Mesendoderm (in vitro differentiated cells): Measurements from ENCODE around the gene ARSB.
A peak's percentile ranks its signal among the peaks of the same experiment; 100 is the strongest.

Source experiments
- DNase-seq: peaks from one replicate; pipeline ENCODE4 v3.0.0; 2013
- H2AK5ac ChIP-seq: 2 replicates; pipeline ENCODE4 v1.6.1; 2013; ENCODE audit warnings: low read length, inconsistent platforms
- H2BK120ac ChIP-seq: 2 replicates; pipeline ENCODE4 v1.6.1; 2013; ENCODE audit warnings: low read depth, mild to moderate bottlenecking, low read length, moderate library complexity, mixed read lengths
- H2BK15ac ChIP-seq: replicated peaks from 2 replicates; pipeline ENCODE4 v1.6.1; 2013; ENCODE audit warnings: low read depth, mild to moderate bottlenecking, moderate library complexity
- H2BK5ac ChIP-seq: 2 replicates; pipeline ENCODE4 v1.6.1; 2013; ENCODE audit warnings: low read length, inconsistent platforms
- H3K18ac ChIP-seq: 2 replicates; pipeline ENCODE4 v1.6.1; 2013; ENCODE audit warnings: mild to moderate bottlenecking, low read length, mixed read lengths
- H3K23ac ChIP-seq: one replicate; pipeline ENCODE4 v1.6.1; 2013; ENCODE audit warnings: low read length
- H3K27ac ChIP-seq: 2 replicates; pipeline ENCODE4 v1.5.1; 2013; ENCODE audit warnings: low read depth, mild to moderate bottlenecking, inconsistent platforms, low read length, moderate library complexity
- H3K27me3 ChIP-seq: 2 replicates; pipeline ENCODE4 v1.6.1; 2013; ENCODE audit warnings: low read length, control low read depth, mild to moderate bottlenecking, inconsistent platforms; ENCODE audit not compliant: insufficient read depth, poor library complexity
- H3K36me3 ChIP-seq: 2 replicates; pipeline ENCODE4 v1.6.1; 2013; ENCODE audit warnings: low read length, inconsistent platforms; ENCODE audit not compliant: control insufficient read depth, insufficient read depth
- H3K4ac ChIP-seq: one replicate; pipeline ENCODE4 v1.6.1; 2013; ENCODE audit warnings: low read depth, mild to moderate bottlenecking, low read length, moderate library complexity
- H3K4me1 ChIP-seq: 2 replicates; pipeline ENCODE4 v1.6.1; 2013; ENCODE audit warnings: low read depth, low read length, inconsistent platforms; ENCODE audit not compliant: control insufficient read depth
- H3K4me2 ChIP-seq: 2 replicates; pipeline ENCODE4 v1.6.1; 2013; ENCODE audit warnings: low read length
- H3K4me3 ChIP-seq: 2 replicates; pipeline ENCODE4 v1.5.1; 2013; ENCODE audit warnings: mild to moderate bottlenecking, low read length
- H3K56ac ChIP-seq: one replicate; pipeline ENCODE4 v1.6.1; 2013; ENCODE audit warnings: low read length
- H3K79me1 ChIP-seq: 2 replicates; pipeline ENCODE4 v1.6.1; 2013; ENCODE audit warnings: low read length, inconsistent platforms
- H3K79me2 ChIP-seq: 2 replicates; pipeline ENCODE4 v1.6.1; 2013; ENCODE audit warnings: mild to moderate bottlenecking, low read length; ENCODE audit not compliant: control insufficient read depth, insufficient read depth
- H3K9ac ChIP-seq: 2 replicates; pipeline ENCODE4 v1.6.1; 2013; ENCODE audit warnings: low read length, inconsistent platforms
- H4K5ac ChIP-seq: one replicate; pipeline ENCODE4 v1.6.1; 2013; ENCODE audit warnings: low read length
- H4K8ac ChIP-seq: one replicate; pipeline ENCODE4 v1.6.1; 2013; ENCODE audit warnings: low read depth, mild to moderate bottlenecking, control low read depth, low read length, moderate library complexity
- WGBS: extraction: QIAGEN DNeasy Blood & Tissue Kit; methylation state at CpG from one replicate; pipeline ENCODE4 v1.1.7; 2013; ENCODE audit warnings: low lambda C conversion rate, missing lambda C conversion rate; ENCODE audit not compliant: insufficient coverage; ENCODE audit errors: extremely low coverage; 5-methylcytosine and 5-hydroxymethylcytosine counted together

ARSB gene

DNA sequence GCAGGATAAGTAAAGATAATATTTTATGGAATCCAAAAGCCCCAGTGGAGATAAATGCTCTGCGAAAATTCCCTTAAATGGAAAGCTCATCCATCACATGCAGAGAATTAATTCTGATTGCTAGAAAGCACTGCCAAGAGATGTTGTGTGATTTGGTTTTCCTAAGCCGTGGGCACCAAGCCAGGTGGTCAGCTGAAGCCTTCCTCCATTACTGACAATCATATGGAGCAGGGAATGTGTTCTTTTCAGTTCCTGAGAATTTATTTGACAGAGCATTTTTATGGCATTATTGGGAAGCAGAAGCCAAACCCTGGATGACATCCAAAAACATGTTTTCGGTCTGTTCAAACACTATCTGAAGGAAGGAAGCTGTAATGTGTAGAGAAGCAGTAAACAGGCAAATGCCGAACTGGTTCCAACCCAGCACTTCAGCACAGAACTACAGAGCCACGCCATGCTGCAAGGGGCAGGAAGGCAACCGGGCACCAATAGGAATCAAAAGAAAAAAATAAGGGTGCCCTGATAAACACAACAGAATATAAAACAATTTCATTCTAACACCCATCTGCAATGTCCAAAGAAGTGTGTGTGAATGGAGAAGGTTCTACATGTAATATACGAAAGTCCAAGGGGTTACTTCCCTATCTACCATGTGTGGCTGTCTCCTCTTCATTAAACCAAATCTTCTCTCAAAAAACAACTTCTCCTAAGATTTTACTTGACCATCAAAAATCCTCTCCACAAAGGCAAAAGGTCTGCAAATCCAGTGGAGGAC lies 12.3 kb downstream of the ARSB start:
- Histone ChIP-seq H3K18ac (no peak overlapping the region), H3K4me2 (no peak overlapping the region), H3K4ac (no peak overlapping the region), H3K36me3 (no peaks in the 10 kb centered on the region), H4K5ac (no peak overlapping the region), H2BK5ac (no peak overlapping the region), H3K79me1 (no peaks in the 10 kb centered on the region), H3K56ac (no peak overlapping the region), H3K4me1 (no peaks in the 10 kb centered on the region), H3K23ac (no peak overlapping the region), H4K8ac (no peak overlapping the region), H3K27me3 (no peaks in the 10 kb centered on the region), H2AK5ac (no peak overlapping the region), H2BK120ac (no peak overlapping the region), H2BK15ac (no peak overlapping the region), H3K4me3 (no peak overlapping the region), H3K27ac (no peak overlapping the region), H3K79me2 (no peaks in the 10 kb centered on the region), H3K9ac (no peak overlapping the region)
- no peak for DNase-seq
- WGBS, result no CpG with 5 or more reads among the region's 7 CpGs

DNA sequence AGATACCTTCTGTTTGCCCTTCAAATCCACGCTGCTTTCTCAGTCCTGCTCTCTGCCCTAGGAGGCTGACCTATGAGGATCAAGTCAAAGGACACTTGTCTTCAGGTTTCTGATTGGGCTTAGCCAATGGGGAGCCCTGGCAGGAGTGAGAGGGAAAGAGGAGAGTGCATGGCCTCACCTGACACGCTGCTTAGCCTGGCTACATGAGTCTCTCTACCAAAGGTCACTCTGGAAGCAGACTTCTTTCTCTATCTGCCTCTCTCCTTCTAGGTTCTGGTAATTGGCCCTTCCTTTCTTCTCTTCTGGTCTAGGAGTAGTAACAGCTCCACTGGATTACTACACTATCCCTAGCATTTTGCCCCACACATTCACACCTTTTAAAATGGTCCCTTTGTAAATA lies 13.1 kb downstream of the ARSB start:
- H3K4me2 ChIP-seq, result no peak overlapping the region
- no peak overlapping the region for H2BK15ac ChIP-seq
- H3K9ac ChIP-seq, result no peak overlapping the region
- no peak overlapping the region for H2BK120ac ChIP-seq
- no peak overlapping the region for H4K8ac ChIP-seq
- no peaks in the 10 kb centered on the region for H3K79me2 ChIP-seq
- H4K5ac ChIP-seq, result no peak overlapping the region
- no peak overlapping the region for H3K23ac ChIP-seq
- H3K4ac ChIP-seq, result no peak overlapping the region
- no peak for DNase-seq
- H3K4me1 ChIP-seq, result no peaks in the 10 kb centered on the region
- no peak overlapping the region for H3K4me3 ChIP-seq
- no peak overlapping the region for H2AK5ac ChIP-seq
- no peak overlapping the region for H3K56ac ChIP-seq
- no peaks in the 10 kb centered on the region for H3K36me3 ChIP-seq
- no peak overlapping the region for H3K18ac ChIP-seq
- WGBS, result no CpG with 5 or more reads among the region's 2 CpGs
- H3K27ac ChIP-seq, result no peak overlapping the region
- H3K79me1 ChIP-seq, result no peaks in the 10 kb centered on the region
- H2BK5ac ChIP-seq, result no peak overlapping the region
- H3K27me3 ChIP-seq, result no peaks in the 10 kb centered on the region

DNA sequence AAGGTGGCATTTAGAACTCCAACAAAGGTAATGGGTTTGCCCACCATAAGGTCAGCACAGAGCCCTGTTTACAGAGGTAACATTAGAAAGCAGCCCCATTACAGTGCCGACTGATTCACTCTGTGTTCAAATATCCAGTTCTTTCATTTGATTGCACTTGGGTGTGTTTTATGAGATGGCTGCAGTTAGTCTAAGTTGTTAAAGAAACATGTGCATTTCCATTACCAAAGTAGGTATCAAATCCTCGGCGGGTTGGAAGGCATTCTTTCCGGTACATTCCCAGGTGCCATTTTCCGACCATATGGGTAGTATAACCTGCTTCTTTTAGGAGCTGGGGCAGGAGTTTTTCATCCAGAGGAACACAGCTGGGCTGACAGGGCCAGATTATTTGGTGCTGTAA lies 16.3 kb downstream of the ARSB start:
- Histone ChIP-seq H3K36me3 (no peaks in the 10 kb centered on the region), H4K5ac (no peak overlapping the region), H3K18ac (peak overlapping the region; percentile 75), H3K4me2 (no peak overlapping the region), H3K79me1 (no peaks in the 10 kb centered on the region), H3K27ac (no peak overlapping the region), H2AK5ac (no peak overlapping the region), H2BK5ac (no peak overlapping the region), H3K27me3 (no peaks in the 10 kb centered on the region), H3K9ac (no peak overlapping the region), H2BK120ac (no peak overlapping the region), H3K56ac (no peak overlapping the region), H3K4me1 (no peaks in the 10 kb centered on the region), H3K4ac (no peak overlapping the region), H3K4me3 (no peak overlapping the region), H3K23ac (no peak overlapping the region), H2BK15ac (no peak overlapping the region), H3K79me2 (no peaks in the 10 kb centered on the region), H4K8ac (no peak overlapping the region)
- no CpG with 5 or more reads among the region's 5 CpGs for WGBS
- no peak for DNase-seq

DNA sequence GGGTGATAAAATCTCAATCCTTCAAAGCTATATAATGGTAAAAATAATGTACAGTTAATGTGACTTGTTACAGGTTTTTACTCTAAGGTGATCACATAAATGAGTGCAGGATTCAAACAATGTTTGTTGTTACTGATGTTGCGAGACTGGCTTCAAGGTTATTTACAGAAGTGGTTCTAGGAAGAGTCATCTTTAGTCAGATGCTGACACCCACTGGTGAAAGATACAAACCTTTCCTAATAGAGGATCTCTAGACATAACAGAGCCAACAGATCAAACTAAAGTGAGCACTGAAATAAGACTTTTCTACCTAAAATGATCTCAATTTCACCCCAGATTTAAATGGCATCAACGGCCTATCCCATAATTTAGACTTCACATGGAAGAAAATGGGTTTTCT lies 20.2 kb downstream of the ARSB start:
- Histone ChIP-seq H3K18ac (no peak overlapping the region), H3K23ac (no peak overlapping the region), H3K4me1 (no peaks in the 10 kb centered on the region), H3K36me3 (no peaks in the 10 kb centered on the region), H3K9ac (no peak overlapping the region), H3K27ac (no peak overlapping the region), H2BK120ac (no peak overlapping the region), H4K8ac (no peak overlapping the region), H3K4me3 (no peak overlapping the region), H2AK5ac (no peak overlapping the region), H3K4ac (no peak overlapping the region), H3K4me2 (no peak overlapping the region), H3K79me1 (no peaks in the 10 kb centered on the region), H4K5ac (no peak overlapping the region), H3K56ac (no peak overlapping the region), H3K27me3 (no peaks in the 10 kb centered on the region), H2BK5ac (no peak overlapping the region), H2BK15ac (no peak overlapping the region), H3K79me2 (no peaks in the 10 kb centered on the region)
- DNase-seq, result peak; percentile 74
- WGBS, result no CpG with 5 or more reads among the region's 2 CpGs

GRCh38 chr5:78961743-78962142 lies 23.4 kb downstream of the ARSB start:
- Histone ChIP-seq H3K27me3 (no peaks in the 10 kb centered on the region), H3K27ac (no peak overlapping the region), H3K23ac (no peak overlapping the region), H3K56ac (no peak overlapping the region), H3K4me1 (no peaks in the 10 kb centered on the region), H3K18ac (no peak overlapping the region), H3K9ac (no peak overlapping the region), H3K4me3 (no peak overlapping the region), H3K4me2 (no peak overlapping the region), H2BK5ac (no peak overlapping the region), H3K36me3 (no peaks in the 10 kb centered on the region), H4K5ac (no peak overlapping the region), H2BK120ac (no peak overlapping the region), H3K4ac (no peak overlapping the region), H3K79me1 (no peaks in the 10 kb centered on the region), H3K79me2 (no peaks in the 10 kb centered on the region), H2AK5ac (no peak overlapping the region), H4K8ac (no peak overlapping the region), H2BK15ac (no peak overlapping the region)
- no CpG with 5 or more reads among the region's 1 CpG for WGBS
- no peak for DNase-seq

DNA sequence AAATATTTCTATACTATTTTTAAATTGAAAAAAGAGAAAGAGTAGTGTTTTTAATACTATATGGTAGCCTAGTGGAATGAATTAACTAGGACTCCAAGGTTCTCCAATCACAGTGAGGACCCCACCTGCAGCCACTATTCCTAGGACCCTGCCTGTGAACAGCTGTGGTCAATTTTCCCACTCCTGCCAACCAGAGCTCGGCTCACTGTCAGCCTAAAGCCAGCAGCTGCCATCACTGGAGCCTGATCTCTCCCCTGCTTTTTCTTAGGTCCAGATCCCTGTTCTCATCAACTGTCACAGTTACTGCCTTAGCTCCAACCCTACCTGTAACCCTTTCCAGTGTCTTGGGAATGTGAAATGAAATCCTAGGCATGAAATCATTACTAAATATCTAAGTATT lies 25.3 kb downstream of the ARSB start:
- Histone ChIP-seq H3K4me1 (no peaks in the 10 kb centered on the region), H3K79me1 (no peaks in the 10 kb centered on the region), H3K27me3 (no peaks in the 10 kb centered on the region), H3K27ac (no peak overlapping the region), H3K18ac (no peak overlapping the region), H3K36me3 (no peaks in the 10 kb centered on the region), H2AK5ac (no peak overlapping the region), H3K56ac (no peak overlapping the region), H2BK120ac (no peak overlapping the region), H4K8ac (no peak overlapping the region), H3K23ac (no peak overlapping the region), H4K5ac (no peak overlapping the region), H2BK5ac (no peak overlapping the region), H3K4me3 (no peak overlapping the region), H3K9ac (no peak overlapping the region), H2BK15ac (no peak overlapping the region), H3K4ac (no peak overlapping the region), H3K79me2 (no peaks in the 10 kb centered on the region), H3K4me2 (no peak overlapping the region)
- no CpG with 5 or more reads among the region's 1 CpG for WGBS
- DNase-seq, result no peak
